SKM-1 (cell line): ENCODE data around the gene GART.
"Not testable (repeated sequence)": the region's sequence is repeated elsewhere in the genome, so short reads cannot be mapped to it uniquely, and the experiment has no call there.

ENCODE experiments used
- DNase-seq: peaks from one replicate; lab custom pipeline; 2025; ENCODE audit not compliant: unreplicated experiment; lab: John Stamatoyannopoulos, UW

GART gene

GRCh38 chr21:33518899-33519298 lies 23.0 kb downstream of the GART start:
- no peak for DNase-seq

- no peak for DNase-seq
Observed at GRCh38 chr21:33514229-33514628, 27.7 kb downstream of the GART start.

- DNase-seq, result no peak
Observed at GRCh38 chr21:33512481-33512880, 29.4 kb downstream of the GART start.

GRCh38 chr21:33511639-33512038 lies 30.3 kb downstream of the GART start:
- DNase-seq, result no peak

- DNase-seq, result no peak
Observed at GRCh38 chr21:33510826-33511225, 31.1 kb downstream of the GART start.

GRCh38 chr21:33507003-33507402 lies 34.9 kb downstream of the GART start:
- DNase-seq, result not testable (repeated sequence)

- no peak for DNase-seq
Observed at GRCh38 chr21:33505833-33506232, 36.1 kb downstream of the GART start.

GRCh38 chr21:33496345-33496744 lies 45.6 kb downstream of the GART start:
- no peak for DNase-seq

GRCh38 chr21:33495743-33496142 lies 46.2 kb downstream of the GART start:
- no peak for DNase-seq

GRCh38 chr21:33493756-33494155 lies 48.2 kb downstream of the GART start:
- DNase-seq, result no peak

GRCh38 chr21:33492571-33492970 lies 49.3 kb downstream of the GART start:
- DNase-seq, result peak; percentile 23

GRCh38 chr21:33491373-33492102 lies 50.4 kb downstream of the GART start, which contains the start of gene DNAJC28:
Gene DNAJC28, minus strand, starts transcription at chr21:33491716. Its CDS starts 2,323 bp downstream, at chr21:33489393.
- DNase-seq, result peak; percentile 67

- no peak for DNase-seq
Observed at GRCh38 chr21:33490991-33491372, 50.9 kb downstream of the GART start.

- DNase-seq, result no peak
Observed at GRCh38 chr21:33488936-33489335, 53.0 kb downstream of the GART start.

- DNase-seq, result no peak
Observed at GRCh38 chr21:33487996-33488395, 53.9 kb downstream of the GART start.

GRCh38 chr21:33481314-33481943 lies 60.5 kb downstream of the GART start:
- no peak for DNase-seq

- no peak for DNase-seq
Observed at GRCh38 chr21:33480481-33481103, 61.3 kb downstream of the GART start.

- peak; percentile 87 for DNase-seq
Observed at GRCh38 chr21:33479679-33480480, 62.0 kb downstream of the GART start, which contains the start of gene TMEM50B. Gene TMEM50B, minus strand, starts transcription at chr21:33479974. Its CDS starts 11,089 bp downstream, at chr21:33468885.

GRCh38 chr21:33478935-33479678 lies 62.8 kb downstream of the GART start:
- DNase-seq, result no peak

GRCh38 chr21:33478182-33478581 lies 63.7 kb downstream of the GART start:
- no peak for DNase-seq

GRCh38 chr21:33477066-33477465 lies 64.9 kb downstream of the GART start:
- no peak for DNase-seq
